ENCODE data around the gene SCGB2A2.

DNA sequence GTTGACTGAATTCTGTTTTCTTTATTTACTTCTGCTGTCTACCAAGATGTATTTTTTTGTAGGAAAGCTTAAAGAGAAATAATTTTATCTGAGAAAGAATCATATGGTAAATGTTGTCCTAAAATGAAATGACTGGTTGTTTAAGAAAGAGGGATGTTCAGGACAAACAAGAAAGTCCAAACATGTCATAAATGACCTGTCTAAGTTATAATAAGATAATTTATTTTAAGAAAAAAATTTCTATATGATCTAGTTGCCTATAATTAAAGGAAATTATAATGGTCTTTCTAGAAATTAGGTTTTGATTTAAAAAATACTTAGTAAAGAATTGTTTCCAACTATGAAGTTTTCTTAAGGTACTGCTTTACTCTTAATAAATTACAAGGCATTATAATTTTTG is 10.5 kb downstream of the SCGB2A2 start:
- no peak for TF ChIP-seq POLR2A (IDR thresholded peaks at IDR 0.05)
- TF ChIP-seq, protein P1, sequence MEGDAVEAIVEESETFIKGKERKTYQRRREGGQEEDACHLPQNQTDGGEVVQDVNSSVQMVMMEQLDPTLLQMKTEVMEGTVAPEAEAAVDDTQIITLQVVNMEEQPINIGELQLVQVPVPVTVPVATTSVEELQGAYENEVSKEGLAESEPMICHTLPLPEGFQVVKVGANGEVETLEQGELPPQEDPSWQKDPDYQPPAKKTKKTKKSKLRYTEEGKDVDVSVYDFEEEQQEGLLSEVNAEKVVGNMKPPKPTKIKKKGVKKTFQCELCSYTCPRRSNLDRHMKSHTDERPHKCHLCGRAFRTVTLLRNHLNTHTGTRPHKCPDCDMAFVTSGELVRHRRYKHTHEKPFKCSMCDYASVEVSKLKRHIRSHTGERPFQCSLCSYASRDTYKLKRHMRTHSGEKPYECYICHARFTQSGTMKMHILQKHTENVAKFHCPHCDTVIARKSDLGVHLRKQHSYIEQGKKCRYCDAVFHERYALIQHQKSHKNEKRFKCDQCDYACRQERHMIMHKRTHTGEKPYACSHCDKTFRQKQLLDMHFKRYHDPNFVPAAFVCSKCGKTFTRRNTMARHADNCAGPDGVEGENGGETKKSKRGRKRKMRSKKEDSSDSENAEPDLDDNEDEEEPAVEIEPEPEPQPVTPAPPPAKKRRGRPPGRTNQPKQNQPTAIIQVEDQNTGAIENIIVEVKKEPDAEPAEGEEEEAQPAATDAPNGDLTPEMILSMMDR (IDR thresholded peaks at IDR 0.05 in 8 of 11, conservative IDR thresholded peaks at IDR 0.05 in 3 of 11), result no peak

All from spleen (tissue), 7 donors.